Measurements from ENCODE around the gene FOXP3.

FOXP3 gene

GRCh38 chrX:49276671-49277534, 12.4 kb upstream of the FOXP3 start:
- Histone ChIP-seq H3K9me3 (ENCODE audit: control insufficient read depth in 2 of 2, low read length in 2 of 2) (no peaks in the 10 kb centered on the region), H3K4me1 (ENCODE audit: control insufficient read depth in 2 of 2, insufficient read depth in 2 of 2, low read length in 2 of 2) (peaks cover 3 to 5% of the 10 kb centered on the region in 2 donors), H3K9ac (ENCODE audit: low read depth in 1 of 2, low read length in 2 of 2) (no peak overlapping the region), H3K27me3 (ENCODE audit: control insufficient read depth in 2 of 2, insufficient read depth in 2 of 2, low read length in 2 of 2) (no peaks in the 10 kb centered on the region), H3K27ac (ENCODE audit: low read depth in 2 of 2, low read length in 2 of 2) (no peak overlapping the region), H3K4me3 (ENCODE audit: low read length in 2 of 2) (no peak overlapping the region), H3K36me3 (ENCODE audit: control insufficient read depth in 2 of 2, insufficient read depth in 2 of 2, low read length in 2 of 2) (no peaks in the 10 kb centered on the region)

DNA sequence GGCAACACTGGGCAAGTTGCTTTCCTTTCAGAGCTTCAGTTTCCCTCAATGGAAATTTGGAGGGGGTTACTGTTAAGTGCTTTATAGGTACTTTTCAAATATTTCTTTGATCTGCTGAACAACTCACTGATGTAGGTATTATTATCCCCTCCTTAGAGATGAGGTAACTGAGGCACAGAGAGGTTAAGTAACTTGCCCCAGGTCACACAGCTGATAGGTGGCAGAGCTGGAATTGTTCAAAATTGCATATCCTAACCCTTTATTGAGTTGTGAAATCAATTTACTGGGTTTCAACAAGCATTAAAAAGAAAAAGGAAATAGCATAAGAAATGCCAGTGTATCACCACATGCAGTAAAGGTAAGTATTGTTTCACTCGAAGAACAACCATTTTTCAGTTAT, 11.7 kb upstream of the FOXP3 start:
- Histone ChIP-seq H3K4me1 (ENCODE audit: control insufficient read depth in 2 of 2, insufficient read depth in 2 of 2, low read length in 2 of 2) (peaks cover 9% of the 10 kb centered on the region in 2 donors), H3K27me3 (ENCODE audit: control insufficient read depth in 2 of 2, insufficient read depth in 2 of 2, low read length in 2 of 2) (no peaks in the 10 kb centered on the region), H3K27ac (ENCODE audit: low read depth in 2 of 2, low read length in 2 of 2) (no peak overlapping the region), H3K9me3 (ENCODE audit: control insufficient read depth in 2 of 2, low read length in 2 of 2) (no peaks in the 10 kb centered on the region), H3K4me3 (ENCODE audit: low read length in 2 of 2) (no peak overlapping the region), H3K9ac (ENCODE audit: low read depth in 1 of 2, low read length in 2 of 2) (no peak overlapping the region), H3K36me3 (ENCODE audit: control insufficient read depth in 2 of 2, insufficient read depth in 2 of 2, low read length in 2 of 2) (no peaks in the 10 kb centered on the region)

DNA sequence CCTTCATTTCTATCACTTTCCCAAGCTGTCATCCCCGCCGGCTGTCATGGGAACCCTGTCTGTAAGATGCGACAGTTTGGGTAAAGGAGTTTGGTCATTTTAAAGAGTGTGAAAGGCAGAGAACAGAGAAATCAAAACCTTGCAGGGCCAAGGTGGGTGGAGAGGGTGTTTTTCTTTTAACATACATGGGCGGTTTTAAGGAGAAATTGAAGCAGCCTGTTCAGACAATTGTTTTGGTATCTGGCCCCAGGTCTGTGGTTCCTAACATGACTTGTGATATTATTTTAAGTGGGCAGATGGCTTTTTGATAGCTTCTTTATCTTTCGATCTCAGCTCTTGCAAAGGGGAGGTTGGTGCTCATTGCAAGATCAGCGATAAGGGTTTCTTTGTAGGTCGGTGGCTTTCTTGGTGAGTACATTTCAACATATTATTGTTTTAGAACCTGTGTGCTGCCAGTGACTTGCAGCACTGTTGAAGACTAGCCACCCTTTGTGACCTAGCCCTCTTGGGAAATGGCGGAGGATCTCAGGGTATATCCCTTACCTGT, 8.7 kb upstream of the FOXP3 start:
- Histone ChIP-seq H3K27me3 (ENCODE audit: control insufficient read depth in 2 of 2, insufficient read depth in 2 of 2, low read length in 2 of 2) (no peaks in the 10 kb centered on the region), H3K9ac (ENCODE audit: low read depth in 1 of 2, low read length in 2 of 2) (no peak overlapping the region), H3K4me1 (ENCODE audit: control insufficient read depth in 2 of 2, insufficient read depth in 2 of 2, low read length in 2 of 2) (peaks cover 18% of the 10 kb centered on the region in 2 donors), H3K36me3 (ENCODE audit: control insufficient read depth in 2 of 2, insufficient read depth in 2 of 2, low read length in 2 of 2) (no peaks in the 10 kb centered on the region), H3K27ac (ENCODE audit: low read depth in 2 of 2, low read length in 2 of 2) (no peak overlapping the region), H3K9me3 (ENCODE audit: control insufficient read depth in 2 of 2, low read length in 2 of 2) (no peaks in the 10 kb centered on the region), H3K4me3 (ENCODE audit: low read length in 2 of 2) (no peak overlapping the region)

DNA sequence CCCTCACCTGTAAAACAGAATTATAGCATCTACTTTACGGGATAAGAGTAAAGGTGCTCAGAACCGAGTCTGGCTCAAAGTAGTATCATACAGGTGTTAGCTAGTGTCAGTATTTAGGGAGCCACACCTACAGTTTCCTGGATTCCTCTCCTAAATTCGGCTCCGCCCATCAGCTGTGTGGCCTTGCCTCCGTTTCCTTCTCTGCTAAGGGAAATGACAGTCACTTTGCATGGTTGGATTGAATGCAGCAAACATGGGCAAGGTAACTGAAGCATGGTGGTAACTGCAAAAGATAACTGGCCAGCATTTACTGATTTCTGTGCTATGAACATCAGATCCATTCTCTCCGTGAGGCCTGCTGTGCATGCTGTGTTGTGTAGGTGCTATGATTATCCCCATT, 7.9 kb upstream of the FOXP3 start:
- no peaks in the 10 kb centered on the region for H3K9me3 ChIP-seq (ENCODE audit: control insufficient read depth in 2 of 2, low read length in 2 of 2)
- no peaks in the 10 kb centered on the region for H3K27me3 ChIP-seq (ENCODE audit: control insufficient read depth in 2 of 2, insufficient read depth in 2 of 2, low read length in 2 of 2)
- H3K9ac ChIP-seq (ENCODE audit: low read depth in 1 of 2, low read length in 2 of 2): no peak overlapping the region
- no peaks in the 10 kb centered on the region for H3K36me3 ChIP-seq (ENCODE audit: control insufficient read depth in 2 of 2, insufficient read depth in 2 of 2, low read length in 2 of 2)
- H3K4me3 ChIP-seq (ENCODE audit: low read length in 2 of 2): no peak overlapping the region
- H3K4me1 ChIP-seq (ENCODE audit: control insufficient read depth in 2 of 2, insufficient read depth in 2 of 2, low read length in 2 of 2): peaks cover 18% of the 10 kb centered on the region in 2 donors
- H3K27ac ChIP-seq (ENCODE audit: low read depth in 2 of 2, low read length in 2 of 2): no peak overlapping the region

GRCh38 chrX:49271341-49271740, 6.8 kb upstream of the FOXP3 start:
- H3K36me3 ChIP-seq (ENCODE audit: control insufficient read depth in 2 of 2, insufficient read depth in 2 of 2, low read length in 2 of 2): no peaks in the 10 kb centered on the region
- no peaks in the 10 kb centered on the region for H3K27me3 ChIP-seq (ENCODE audit: control insufficient read depth in 2 of 2, insufficient read depth in 2 of 2, low read length in 2 of 2)
- H3K4me3 ChIP-seq (ENCODE audit: low read length in 2 of 2): peak overlapping the region in 1 of 2 donors; percentile 64
- peaks cover 18% of the 10 kb centered on the region in 2 donors for H3K4me1 ChIP-seq (ENCODE audit: control insufficient read depth in 2 of 2, insufficient read depth in 2 of 2, low read length in 2 of 2)
- no peak overlapping the region for H3K9ac ChIP-seq (ENCODE audit: low read depth in 1 of 2, low read length in 2 of 2)
- no peak overlapping the region for H3K27ac ChIP-seq (ENCODE audit: low read depth in 2 of 2, low read length in 2 of 2)
- H3K9me3 ChIP-seq (ENCODE audit: control insufficient read depth in 2 of 2, low read length in 2 of 2): no peaks in the 10 kb centered on the region

DNA sequence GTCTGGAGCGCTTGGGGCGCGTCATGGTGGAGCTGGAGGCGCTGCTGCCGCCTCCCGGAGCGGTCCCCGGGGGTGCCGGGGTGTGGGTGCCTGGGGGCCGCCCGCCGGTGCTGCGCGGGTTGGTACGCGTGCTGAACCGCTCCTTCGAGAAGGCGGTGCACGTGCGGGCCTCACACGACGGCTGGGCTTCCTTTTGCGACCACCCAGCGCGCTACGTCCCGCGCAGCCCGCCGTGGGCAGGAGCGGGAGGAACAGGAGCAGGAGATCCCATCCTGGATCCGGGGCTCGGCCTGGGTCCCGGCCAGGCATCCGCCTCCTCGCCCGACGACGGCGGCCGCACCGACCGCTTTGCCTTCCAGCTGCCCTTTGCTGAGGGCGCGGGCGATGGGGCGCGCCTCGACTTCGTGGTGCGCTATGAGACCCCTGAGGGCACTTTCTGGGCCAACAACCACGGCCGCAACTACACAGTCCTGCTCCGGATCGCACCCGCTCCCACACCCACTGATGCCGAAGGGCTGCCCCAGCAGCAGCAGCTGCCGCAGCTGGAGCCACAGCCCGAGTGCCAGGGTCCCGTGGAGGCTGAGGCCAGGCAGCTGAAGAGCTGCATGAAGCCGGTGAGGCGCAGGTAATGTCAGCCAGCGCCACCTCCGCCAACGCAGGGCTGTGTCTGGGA, 5.9 kb upstream of the FOXP3 start:
- Histone ChIP-seq H3K36me3 (ENCODE audit: control insufficient read depth in 2 of 2, insufficient read depth in 2 of 2, low read length in 2 of 2) (no peaks in the 10 kb centered on the region), H3K4me3 (ENCODE audit: low read length in 2 of 2) (peak overlapping the region; percentile 64), H3K9me3 (ENCODE audit: control insufficient read depth in 2 of 2, low read length in 2 of 2) (no peaks in the 10 kb centered on the region), H3K27me3 (ENCODE audit: control insufficient read depth in 2 of 2, insufficient read depth in 2 of 2, low read length in 2 of 2) (no peaks in the 10 kb centered on the region), H3K27ac (ENCODE audit: low read depth in 2 of 2, low read length in 2 of 2) (peak overlapping the region; percentile 78 to 94), H3K4me1 (ENCODE audit: control insufficient read depth in 2 of 2, insufficient read depth in 2 of 2, low read length in 2 of 2) (peaks cover 18% of the 10 kb centered on the region in 2 donors), H3K9ac (ENCODE audit: low read depth in 1 of 2, low read length in 2 of 2) (peak overlapping the region; percentile 60 to 79)

- Histone ChIP-seq H3K4me3 (ENCODE audit: low read length in 2 of 2) (peak within 1 kb of the TSS; percentile 79 to 86), H3K4me1 (ENCODE audit: control insufficient read depth in 2 of 2, insufficient read depth in 2 of 2, low read length in 2 of 2) (peaks cover 18% of the 10 kb centered on the region in 2 donors), H3K36me3 (ENCODE audit: control insufficient read depth in 2 of 2, insufficient read depth in 2 of 2, low read length in 2 of 2) (no peaks in the 10 kb centered on the region), H3K27me3 (ENCODE audit: control insufficient read depth in 2 of 2, insufficient read depth in 2 of 2, low read length in 2 of 2) (no peaks in the 10 kb centered on the region), H3K27ac (ENCODE audit: low read depth in 2 of 2, low read length in 2 of 2) (peak within 1 kb of the TSS; percentile 94), H3K9ac (ENCODE audit: low read depth in 1 of 2, low read length in 2 of 2) (peak within 1 kb of the TSS; percentile 78 to 79), H3K9me3 (ENCODE audit: control insufficient read depth in 2 of 2, low read length in 2 of 2) (no peaks in the 10 kb centered on the region)
Measured at GRCh38 chrX:49269767-49270248, 5.3 kb upstream of the FOXP3 start, which contains the start of gene PPP1R3F. Gene PPP1R3F (plus strand): TSS chrX:49269793. CDS start chrX:49269870, 77 bp downstream.

DNA sequence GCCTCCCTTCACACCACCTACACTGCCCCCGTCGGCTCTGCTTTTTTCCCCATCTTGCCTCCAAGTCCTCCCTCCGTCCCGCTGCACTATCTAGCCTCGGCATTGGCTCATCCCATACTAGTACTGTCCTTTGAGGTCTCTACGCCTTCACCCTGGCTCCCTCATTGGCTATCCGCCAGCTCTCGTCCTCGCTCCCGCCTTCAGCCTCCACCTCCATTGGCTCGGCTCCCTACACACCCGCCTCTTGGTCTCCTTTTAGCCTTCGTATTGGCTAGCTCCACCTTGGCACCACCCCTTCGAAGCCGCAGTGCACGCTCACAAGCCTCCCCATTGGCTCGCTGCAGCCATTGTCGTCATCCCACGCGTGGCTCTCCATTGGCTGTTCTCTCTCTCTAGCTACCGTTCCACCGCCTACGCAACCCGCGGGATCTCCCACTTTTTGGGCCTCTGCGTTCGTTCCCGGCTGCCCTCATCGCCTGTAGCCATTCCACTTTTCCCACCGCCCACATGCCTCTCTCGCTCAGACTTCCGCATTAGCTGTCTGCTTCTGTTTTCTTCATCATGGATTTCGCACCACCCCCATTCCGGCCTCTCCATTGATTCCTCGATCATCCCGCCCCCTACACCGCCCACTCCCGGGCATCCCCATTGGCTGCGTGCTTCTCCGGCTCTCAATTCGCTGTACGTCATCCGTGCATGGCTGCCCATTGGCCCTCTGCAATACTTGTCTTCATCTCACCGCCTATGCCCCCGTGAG, 4.7 kb upstream of the FOXP3 start:
- Histone ChIP-seq H3K27ac (ENCODE audit: low read depth in 2 of 2, low read length in 2 of 2) (peak overlapping the region; percentile 94), H3K9ac (ENCODE audit: low read depth in 1 of 2, low read length in 2 of 2) (peak overlapping the region; percentile 78 to 79), H3K4me1 (ENCODE audit: control insufficient read depth in 2 of 2, insufficient read depth in 2 of 2, low read length in 2 of 2) (peaks cover 18% of the 10 kb centered on the region in 2 donors), H3K36me3 (ENCODE audit: control insufficient read depth in 2 of 2, insufficient read depth in 2 of 2, low read length in 2 of 2) (no peaks in the 10 kb centered on the region), H3K27me3 (ENCODE audit: control insufficient read depth in 2 of 2, insufficient read depth in 2 of 2, low read length in 2 of 2) (no peaks in the 10 kb centered on the region), H3K4me3 (ENCODE audit: low read length in 2 of 2) (peak overlapping the region; percentile 79 to 86), H3K9me3 (ENCODE audit: control insufficient read depth in 2 of 2, low read length in 2 of 2) (no peaks in the 10 kb centered on the region)

DNA sequence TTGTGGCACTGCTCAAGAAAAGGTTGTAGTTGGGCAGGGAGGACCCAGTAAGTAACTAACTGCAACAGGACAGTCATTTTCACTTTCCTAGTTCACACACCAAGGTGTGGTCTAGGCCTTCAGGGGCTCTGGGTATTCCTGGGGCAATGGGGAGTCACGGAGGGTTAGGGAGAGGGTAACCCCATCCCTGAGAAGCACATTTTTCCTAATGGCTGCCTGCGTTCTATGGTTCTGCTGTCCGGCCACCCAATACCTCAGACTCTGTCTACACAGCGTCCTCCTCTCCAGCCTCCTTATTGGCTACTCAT, 4.1 kb upstream of the FOXP3 start:
- peak overlapping the region; percentile 69 to 94 for H3K27ac ChIP-seq (ENCODE audit: low read depth in 2 of 2, low read length in 2 of 2)
- peak overlapping the region; percentile 79 to 86 for H3K4me3 ChIP-seq (ENCODE audit: low read length in 2 of 2)
- peaks cover 18% of the 10 kb centered on the region in 2 donors for H3K4me1 ChIP-seq (ENCODE audit: control insufficient read depth in 2 of 2, insufficient read depth in 2 of 2, low read length in 2 of 2)
- H3K27me3 ChIP-seq (ENCODE audit: control insufficient read depth in 2 of 2, insufficient read depth in 2 of 2, low read length in 2 of 2): no peaks in the 10 kb centered on the region
- H3K36me3 ChIP-seq (ENCODE audit: control insufficient read depth in 2 of 2, insufficient read depth in 2 of 2, low read length in 2 of 2): no peaks in the 10 kb centered on the region
- H3K9ac ChIP-seq (ENCODE audit: low read depth in 1 of 2, low read length in 2 of 2): peak overlapping the region; percentile 38 to 52
- no peaks in the 10 kb centered on the region for H3K9me3 ChIP-seq (ENCODE audit: control insufficient read depth in 2 of 2, low read length in 2 of 2)
